HG03097 (cell line): ENCODE measurements around the gene C15orf62.

Source experiments
- ATAC-seq: cut with Tn5 transposase; IDR thresholded peaks from one replicate; pipeline ENCODE4 v1.9.1; 2021; ENCODE audit not compliant: unreplicated experiment, low FRiP score

Gene C15orf62

DNA sequence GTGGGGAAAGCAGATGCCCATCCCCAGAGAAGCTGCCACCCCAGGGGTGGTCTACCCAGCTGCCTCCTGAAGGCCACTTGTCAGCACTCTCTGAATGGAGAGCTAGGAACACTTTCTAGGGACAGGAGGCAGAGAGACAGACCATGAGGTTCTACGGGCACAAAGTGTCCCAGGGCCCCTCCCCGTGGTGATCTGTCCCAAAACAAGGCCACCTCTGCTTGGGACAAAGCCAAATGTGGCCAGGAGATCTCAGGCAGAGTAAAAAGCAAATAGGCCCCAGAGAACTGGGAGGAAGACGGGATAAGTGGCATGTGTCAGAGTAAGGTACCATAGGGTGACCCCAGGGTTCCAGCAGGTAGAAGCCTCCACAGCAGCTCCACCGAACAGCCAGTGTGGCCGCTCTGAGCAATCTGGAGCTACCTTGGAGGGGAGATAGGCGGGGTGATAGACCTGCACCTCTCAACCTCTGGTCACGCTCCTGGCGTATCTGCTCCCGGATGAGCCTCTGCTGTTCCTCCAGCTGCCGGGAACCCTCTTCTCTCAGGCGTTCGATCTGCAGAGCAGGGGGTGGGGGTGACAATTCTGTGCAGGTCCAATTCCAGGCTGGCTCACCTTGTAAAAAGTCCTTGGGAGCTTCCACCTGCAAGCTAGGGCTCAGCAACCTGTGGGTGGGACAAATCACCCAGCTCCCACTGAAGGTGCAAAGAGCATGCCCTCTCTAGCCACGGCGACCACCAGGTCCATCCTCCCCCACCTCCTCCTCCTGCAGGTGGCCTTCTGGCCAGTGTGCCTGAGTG, 6.2 kb downstream of the C15orf62 start:
- no peak for ATAC-seq

DNA sequence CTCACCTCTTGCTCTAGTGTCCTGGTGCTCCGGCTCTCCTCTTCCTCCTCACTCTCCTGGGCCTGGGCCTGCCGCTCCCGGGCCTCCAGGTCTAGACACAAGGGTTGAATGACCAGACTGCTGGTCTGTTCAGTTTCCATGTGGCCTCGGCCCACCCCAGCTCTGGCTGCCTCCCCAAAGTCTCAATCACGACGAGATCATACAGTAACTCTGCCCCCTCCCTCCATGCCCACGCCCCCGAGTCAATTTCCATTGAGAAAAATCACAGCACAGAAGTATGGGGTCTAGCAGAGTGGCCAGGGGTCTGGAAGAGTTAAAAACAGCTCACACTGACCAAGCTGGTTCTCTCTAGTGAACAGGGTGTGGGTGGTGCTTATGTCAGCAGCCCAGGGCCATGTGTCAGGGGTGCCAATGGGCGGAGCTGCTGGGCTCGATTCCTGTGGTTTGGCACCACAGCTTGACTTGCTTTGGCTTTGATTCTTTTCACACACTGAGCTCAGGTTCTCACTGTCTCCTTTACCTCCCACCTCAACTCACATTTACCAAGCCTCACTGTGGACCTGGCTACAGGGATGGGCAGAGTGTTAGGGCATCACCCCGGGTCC, 6.9 kb downstream of the C15orf62 start:
- no peak for ATAC-seq

DNA sequence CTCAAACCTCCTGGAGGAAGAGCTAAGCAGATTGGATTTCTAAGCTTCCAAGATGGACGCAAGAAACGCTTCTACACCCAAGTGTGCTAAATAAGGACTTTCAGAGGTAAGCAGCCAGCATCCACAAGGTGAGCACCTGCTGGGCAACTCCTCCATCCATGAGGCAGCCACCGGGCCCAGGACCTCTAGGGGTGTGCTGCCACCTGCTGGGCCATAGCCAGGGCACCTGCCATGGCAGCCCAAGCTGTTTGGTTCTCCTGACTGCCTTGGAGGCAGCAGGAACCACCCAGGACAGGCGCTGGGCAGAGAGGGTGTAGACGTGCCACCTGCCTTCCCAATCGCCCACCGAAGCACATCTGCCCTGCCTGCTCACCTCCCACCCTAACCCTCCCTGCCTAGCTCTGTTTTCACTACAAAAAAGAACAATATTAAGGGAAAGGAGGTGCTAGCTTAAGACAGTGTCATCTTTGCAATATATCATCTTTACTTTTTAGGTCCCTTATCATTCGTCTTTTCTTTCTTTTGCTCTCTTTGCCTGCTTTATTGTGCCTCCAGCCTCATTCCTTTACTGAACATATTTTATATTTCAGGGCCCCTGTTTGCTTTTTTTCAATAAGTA, 12.9 kb downstream of the C15orf62 start:
- peak; percentile 89 for ATAC-seq

DNA sequence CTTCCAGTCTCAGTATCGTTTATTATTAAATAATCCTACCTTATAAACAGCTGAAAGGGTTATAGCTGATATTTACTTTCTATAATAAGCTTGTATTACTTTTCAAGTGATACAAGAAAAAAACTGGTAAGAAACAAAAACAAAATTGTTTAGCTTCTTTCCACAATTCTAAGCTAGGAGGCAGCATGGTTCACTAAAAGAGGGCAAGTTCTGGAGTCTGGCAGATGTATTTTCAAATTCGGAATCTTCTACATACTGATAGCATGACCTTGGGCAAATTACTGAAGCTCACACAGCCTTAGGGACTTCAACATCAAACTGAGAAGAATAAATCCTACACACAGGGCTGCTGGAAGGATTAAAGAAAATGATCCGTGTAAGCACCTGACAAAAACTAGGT, 15.4 kb downstream of the C15orf62 start:
- no peak for ATAC-seq

DNA sequence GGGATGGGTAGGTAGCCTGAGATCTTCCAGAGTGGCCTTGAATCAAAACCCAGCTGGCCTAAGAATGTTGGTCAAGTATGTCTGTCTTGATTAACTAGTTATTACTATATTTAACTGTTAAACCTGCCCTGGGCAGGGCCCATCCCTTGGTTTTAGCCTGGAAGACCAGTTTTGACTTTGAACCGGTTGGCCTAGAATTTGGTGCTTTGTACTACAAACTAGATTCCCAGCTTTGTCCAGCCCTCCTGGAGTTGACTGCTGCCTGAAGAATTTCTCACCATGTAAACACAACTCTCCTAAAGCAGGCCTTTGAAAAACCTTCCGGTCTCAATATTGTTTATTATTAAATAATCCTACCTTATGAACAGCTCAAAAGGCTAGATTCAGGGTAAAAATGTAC, 16.0 kb downstream of the C15orf62 start:
- ATAC-seq: no peak

DNA sequence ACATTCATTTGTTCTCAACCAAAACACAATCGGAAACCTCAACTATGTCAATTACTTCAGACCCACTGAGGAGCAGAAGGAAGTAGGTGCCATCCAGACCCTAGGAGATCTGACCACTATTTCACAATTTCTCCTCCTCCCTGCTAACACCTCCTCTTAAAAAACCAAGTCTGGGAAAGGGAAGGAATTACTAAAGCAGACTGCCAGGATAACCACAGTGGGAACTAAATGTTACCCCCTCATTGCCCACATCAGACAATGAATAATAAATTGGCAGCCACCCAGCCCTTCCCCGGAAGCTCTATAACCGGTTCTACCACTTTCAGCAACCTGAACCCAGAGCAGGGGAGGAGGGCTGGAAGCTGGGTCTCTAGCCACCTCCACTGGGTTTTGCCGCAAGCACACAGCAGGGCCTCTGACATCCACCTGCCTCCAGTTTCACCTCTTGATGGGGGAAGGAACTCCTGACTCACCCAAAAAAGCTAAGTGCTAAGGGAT, 17.6 kb downstream of the C15orf62 start:
- ATAC-seq: no peak

DNA sequence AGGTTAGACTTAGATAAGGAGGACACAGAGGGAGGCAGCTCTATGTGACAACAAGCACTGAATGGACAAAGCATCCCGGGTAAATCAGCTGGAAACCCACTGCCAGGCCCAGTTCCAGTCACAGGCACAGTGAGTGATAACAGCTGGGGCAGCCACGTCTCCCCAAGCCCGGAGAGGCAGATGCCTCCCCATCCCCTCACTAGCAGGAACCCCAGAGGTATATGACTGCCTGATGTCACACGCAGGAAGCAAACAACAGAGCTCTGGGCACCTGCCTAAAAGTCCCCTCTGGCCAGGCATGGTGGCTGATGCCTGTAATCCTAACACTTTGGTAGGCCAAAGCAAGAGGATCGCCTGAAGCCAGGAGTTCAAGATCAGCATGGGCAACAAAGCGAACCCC, 18.2 kb downstream of the C15orf62 start:
- no peak for ATAC-seq

DNA sequence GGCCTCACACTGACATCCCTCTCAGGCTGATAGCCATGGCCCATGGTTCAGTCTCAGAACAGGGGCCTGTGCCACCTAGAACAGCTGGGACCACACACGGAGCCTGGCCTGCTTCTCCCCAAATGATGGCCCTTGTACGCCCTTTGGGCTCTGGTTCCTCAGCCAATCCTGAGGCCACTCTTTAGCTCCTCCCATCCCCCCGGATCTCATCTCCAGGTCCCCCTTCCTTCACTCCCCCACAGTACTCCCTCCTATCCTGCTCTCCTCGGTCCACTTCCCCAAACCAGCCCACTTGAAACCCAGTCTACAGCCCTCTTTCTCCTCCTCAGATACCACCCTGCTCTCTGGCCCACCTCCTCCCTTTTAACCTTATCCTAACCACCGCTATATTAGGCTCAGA, 19.3 kb downstream of the C15orf62 start:
- no peak for ATAC-seq

DNA sequence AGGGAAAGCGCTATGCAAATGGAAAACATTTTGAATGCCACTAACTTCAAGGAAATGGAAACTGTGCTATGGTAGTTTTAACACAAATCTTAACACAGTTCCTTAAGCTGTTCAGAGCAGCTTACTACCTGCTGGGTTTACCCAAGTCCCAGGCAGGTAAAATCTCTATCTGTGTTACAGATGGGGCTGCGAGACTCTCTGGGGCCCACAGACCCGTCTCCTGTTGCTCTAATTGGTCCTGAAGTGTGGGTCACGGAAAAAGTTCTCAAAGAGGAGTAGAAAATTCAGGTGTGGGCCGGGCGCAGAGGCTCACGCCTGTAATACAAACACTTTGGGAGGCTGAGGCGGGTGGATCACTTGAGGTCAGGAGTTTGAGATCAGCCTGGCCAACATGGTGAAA, 20.2 kb downstream of the C15orf62 start:
- no peak for ATAC-seq

DNA sequence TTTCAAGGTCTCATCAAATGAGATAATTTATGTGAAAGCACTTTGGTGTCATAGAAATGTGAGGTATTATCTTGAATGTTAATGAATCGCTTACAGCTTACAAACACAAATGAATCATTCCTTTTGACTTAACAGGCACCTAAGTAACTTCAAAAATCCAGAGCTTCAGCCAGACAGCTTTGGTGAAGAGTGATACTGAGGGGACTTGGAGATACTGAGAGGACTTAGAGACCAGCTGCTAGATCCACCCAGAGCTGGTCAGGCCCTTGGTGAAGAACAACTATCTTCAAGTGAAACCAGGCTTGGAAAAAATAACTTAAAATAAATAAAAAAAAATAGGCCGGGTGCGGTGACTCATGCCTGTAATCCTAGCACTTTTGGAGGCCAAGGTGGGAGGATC, 20.9 kb downstream of the C15orf62 start:
- no peak for ATAC-seq

DNA sequence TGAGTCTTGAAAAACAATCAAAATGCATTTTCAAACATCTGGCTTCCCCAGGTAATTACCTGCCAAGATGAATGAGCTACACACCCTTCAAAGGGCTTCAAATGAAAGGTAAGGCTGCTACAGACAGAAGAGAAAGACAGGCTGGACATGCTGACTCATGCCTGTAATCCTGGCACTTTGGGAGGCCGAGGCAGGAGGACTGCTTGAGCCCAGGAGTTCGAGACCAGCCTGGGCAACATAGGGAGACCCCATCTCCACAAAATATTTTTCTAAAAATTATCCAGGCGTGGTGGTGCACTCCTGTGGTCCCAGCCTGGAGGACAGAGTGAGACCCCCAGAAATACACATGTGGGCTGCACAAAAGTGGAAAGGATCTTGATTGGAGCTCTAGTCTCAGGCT, 22.6 kb downstream of the C15orf62 start:
- no peak for ATAC-seq

DNA sequence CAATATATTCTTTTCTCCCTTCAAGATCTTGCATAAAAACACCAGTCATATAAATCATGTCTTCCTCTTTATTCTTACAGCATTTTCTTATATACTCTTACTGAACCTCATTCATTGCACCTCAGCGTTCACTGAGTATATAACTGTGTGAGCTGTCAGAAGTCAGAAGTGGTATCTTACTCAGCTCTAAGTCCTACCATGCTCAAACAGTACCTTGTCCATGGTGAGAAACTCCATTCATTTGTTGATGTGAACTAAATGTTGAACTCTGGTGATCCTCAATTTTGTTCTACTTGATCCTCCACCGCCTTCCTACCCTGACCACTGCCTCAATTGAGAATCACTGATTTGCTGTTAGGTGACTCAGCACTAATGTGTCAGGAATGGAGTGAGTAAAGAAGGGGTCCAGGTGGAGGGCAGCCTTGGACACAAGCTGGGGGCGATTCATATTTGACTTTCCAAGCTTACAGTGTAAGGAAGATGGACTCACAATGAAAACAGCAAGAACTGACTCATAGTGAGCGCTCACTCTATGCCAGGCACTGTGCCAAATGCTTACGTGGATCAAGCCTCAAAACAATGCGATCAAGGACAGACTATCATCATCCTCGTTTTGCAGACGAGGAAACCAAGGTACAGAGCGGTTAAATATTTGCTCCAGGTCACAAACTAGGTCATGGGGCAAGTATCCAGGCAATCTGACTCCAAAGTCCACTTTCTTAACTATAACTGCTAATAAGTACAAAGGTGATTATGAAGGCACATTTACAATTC, 23.6 kb downstream of the C15orf62 start:
- no peak for ATAC-seq

DNA sequence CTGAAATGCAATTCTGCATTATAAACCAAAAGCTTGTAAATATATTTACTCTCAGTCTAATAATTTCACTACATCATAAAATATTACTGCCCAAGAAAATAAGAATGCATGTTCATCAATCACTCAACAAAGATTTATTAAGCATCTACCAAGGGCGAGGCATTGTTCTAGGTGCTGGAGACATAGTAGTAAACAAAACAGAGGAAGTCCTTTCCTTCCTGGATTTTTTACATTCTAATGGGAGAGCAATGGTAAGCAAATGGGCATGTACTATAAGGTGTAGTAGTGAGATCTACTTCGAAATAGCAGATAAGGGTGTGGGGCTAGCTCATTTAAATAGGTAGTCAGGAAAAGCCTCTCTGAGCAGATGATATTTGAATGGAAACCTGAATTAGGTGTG, 26.3 kb downstream of the C15orf62 start:
- no peak for ATAC-seq

DNA sequence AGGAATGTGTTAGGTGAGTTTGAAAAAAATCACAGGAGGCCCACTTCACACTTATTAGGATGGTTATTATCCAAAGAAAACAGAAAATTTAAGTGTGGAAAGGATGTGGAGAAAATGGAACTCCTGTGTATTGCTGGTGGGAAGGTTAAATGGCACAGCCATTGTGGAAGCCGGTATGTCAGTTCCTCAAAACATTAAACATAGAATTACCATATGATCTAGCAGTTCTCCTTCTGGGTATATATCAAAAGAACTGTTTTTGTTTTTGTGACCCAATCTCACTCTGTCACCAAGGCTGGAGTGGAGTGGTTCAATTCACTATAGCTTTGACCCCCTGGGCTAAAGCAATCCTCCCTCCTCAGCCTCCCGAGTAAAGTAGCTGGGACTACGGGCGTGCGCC, 26.7 kb downstream of the C15orf62 start:
- ATAC-seq: no peak

DNA sequence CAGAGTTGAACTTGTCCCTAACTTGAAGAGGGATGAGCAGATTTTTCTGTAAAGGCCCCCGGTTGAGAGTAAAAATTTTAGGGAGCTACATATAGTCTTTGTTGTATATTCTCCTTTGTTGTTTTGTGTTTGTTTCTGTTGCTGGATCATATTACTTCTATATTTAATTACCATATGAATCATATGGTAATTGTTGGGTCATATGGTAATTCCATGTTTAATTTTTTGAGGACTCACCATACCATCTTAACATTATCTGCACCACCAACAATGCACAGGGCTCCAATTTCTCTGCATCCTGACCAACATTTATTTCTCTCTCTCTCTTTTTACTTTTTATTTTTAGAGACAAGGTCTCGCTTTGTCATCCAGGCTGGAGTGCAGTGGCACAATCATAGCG, 29.7 kb downstream of the C15orf62 start:
- no peak for ATAC-seq

DNA sequence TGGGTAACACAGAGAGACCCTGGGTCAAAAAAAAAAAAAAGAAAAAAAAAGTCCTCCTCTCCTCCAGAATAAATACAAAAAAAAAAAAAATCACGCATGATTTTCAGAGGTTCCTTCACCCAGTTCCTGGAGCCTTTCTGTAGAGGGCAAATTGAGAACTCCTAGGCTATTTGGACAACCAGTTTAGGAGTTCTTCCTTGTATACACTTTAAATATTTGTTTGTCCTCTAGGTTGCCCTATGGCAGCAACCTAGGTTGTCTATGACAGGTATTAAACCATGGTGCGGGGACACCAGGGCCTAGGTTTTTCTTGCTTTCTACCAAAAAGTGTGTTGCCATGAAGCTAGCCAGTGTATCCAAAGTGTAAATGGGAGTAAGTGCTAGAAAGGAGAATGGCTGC, 33.3 kb downstream of the C15orf62 start:
- no peak for ATAC-seq

DNA sequence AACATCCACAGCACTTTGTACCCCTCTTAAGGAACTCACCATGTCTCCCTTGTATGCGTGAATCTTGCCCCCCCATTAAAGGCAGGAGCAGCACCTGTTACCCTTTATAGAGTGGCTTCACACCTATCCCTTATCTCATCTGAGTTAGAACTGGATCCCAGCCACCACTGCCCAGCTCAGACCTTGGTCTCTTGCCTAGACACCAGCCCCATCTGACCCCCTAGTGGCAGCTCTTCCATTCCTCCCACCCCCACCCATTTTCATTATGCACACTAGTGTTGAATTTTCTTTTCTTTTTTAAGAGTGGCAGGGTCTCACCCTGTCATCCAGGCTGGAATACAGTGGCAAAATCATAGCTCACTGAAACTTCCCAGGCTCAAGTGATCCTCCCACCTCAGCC, 33.9 kb downstream of the C15orf62 start:
- no peak for ATAC-seq

DNA sequence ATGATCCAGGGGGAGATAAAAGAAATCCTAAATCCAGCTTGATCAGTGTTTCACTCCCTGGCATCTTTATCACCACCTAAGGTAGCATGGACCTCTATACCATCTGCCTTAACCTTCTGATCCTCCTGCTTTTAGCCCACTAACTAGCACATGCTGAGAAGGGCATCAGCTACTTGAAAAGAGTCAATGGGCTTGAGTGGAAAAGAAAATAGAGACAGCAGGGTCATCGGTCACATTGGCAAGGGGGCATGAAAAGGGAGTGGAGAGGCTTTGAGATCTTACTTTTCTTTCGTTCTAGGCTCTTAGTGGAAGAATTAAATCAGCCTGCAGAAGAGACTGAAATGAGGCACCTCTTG, 36.9 kb downstream of the C15orf62 start:
- ATAC-seq: no peak

DNA sequence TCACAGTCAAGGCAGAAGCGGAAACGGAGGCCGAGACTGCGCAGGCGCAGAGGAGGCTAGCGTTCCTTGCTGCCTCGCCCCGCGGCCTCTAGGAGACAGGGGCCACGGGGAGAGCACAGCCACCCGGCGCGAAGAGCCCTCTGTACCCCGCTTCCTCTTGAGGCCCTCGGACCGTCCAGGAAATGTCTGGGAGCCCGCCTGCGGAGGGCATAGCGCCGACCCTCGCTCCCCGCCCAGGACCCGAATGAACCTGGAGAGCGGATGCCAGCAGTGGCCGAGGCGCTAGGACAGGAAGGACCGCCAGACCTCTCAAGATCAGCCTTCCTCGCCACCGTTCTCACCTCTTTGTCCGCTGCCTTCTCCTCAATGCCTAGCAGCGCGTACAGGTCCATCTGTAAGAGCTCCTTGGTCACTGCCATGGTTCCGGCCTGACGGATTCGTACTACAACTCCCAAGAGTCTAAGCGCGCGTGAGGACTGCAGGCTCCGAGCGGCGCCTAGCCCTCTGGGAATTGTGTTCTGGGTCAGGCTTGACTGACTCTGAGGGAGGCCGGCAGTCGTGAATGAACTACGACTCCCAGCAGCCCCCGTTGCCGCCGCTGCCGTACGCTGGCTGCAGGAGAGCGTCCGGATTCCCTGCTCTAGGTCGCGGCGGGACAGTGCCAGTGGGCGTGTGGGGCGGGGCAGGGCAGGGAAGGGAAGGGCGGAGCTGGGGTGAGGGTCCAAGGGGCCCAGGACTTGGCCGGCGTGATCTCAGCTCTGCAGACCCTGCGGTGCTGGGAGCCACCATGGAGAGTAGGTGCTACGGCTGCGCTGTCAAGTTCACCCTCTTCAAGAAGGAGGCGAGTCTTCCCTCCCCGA, 37.5 kb downstream of the C15orf62 start, which contains the start of the genes DNAJC17 and ZFYVE19:
TSS of gene DNAJC17 (minus strand) at position 446 of the 860 bp plus-strand sequence. CDS start at position 419, 27 bp downstream.
TSS of gene ZFYVE19 (plus strand) at position 62 of the 860 bp plus-strand sequence. CDS start at position 563, 501 bp downstream.
- ATAC-seq: peak; percentile 95

DNA sequence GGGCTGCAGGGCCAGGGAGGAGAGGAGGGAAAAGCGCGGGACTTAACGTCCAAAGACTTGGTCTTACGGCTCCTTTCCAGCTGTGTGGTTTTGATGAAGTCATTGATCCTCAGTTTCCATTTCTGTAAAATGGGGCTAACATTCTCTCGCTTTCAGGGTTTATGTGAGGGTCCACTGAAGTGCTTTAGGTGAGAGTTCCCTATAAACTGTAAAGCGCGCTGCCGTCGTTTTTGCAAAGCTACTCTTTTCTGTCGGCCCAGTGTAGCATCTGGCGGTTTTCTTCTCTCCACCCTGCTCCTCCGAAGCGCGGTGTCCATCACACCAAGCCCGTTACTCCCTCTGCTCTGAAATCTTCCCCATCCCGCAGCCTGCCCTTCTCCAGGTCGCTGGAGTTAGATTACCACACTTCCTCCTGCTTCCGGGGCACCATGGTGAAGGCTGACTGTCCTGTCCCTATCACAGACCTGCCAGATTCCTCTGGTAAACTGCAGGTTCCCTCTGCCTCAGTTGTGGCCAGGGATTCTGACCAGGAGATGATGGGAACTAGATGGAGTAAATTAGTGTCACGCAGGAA, 38.2 kb downstream of the C15orf62 start:
- ATAC-seq: no peak
